OCI-LY3 (cell line): ENCODE results near the gene AQR.

Experiments
- CTCF ChIP-seq: fragments of 200-600, 300-600 bp; sonication (generic); IDR thresholded peaks from 2 replicates; pipeline ENCODE4 v1.5.1; 2014; ENCODE audit warnings: antibody characterized with exemption, low read length, low read depth
- EZH2phosphoT487 ChIP-seq: fragments of 200-600 bp; shearing (Covaris generic); IDR thresholded peaks from 2 replicates; pipeline ENCODE4 v1.6.1; 2018; ENCODE audit warnings: antibody characterized with exemption, mixed run types, low read depth

- TF ChIP-seq CTCF = no peak
- TF ChIP-seq EZH2phosphoT487 = no peak
Observed at GRCh38 chr15:34952481-34952880, 17.1 kb downstream of the AQR start.
